OCI-LY7 (cell line): ENCODE data around the gene SERTAD2. TPM values are rescaled to one million over a fixed set of nuclear protein-coding genes. Genes with fewer than 3 reads are reported as not detected.

Experiments used
- BruUV-seq: library from RNA; stranded (reverse); fragments of 400-500 nt; replicated peaks from 2 replicates; lab custom pipeline; 2021; lab: Mats Ljungman, UMichigan
- CTCF ChIA-PET: fragments of 300-600 bp; sonication (Branson Sonifier 250); formaldehyde crosslinking; loops from one replicate; lab custom pipeline; 2022; ENCODE audit warnings: antibody characterized with exemption; ENCODE audit not compliant: unreplicated experiment; lab: Charles Lee
- POLR2A ChIA-PET: fragments of 300-600 bp; sonication (Branson Sonifier 250); formaldehyde crosslinking; loops from one replicate; lab custom pipeline; 2022; ENCODE audit warnings: antibody characterized with exemption; lab: Charles Lee
- DNase-seq: peaks from one replicate; pipeline ENCODE4 v3.0.0-alpha.2; 2015; ENCODE audit warnings: low spot score
- H2AFZ ChIP-seq: fragments of 200-600 bp; sonication (generic), shearing (Covaris generic); 2 replicates; pipeline ENCODE4 v1.6.1; 2014; ENCODE audit warnings: mild to moderate bottlenecking, antibody characterized with exemption, low read length, moderate library complexity
- H3K27ac ChIP-seq: fragments of 200-600 bp; sonication (generic); 2 replicates; pipeline ENCODE4 v1.5.1; 2014; ENCODE audit warnings: mixed run types, low read depth, mild to moderate bottlenecking, moderate library complexity, low read length, inconsistent platforms; ENCODE audit not compliant: poor library complexity, severe bottlenecking
- H3K36me3 ChIP-seq: fragments of 200-600 bp; sonication (generic); 2 replicates; pipeline ENCODE4 v1.6.1; 2014; ENCODE audit warnings: mild to moderate bottlenecking, antibody characterized with exemption, low read length, moderate library complexity, mixed read lengths; ENCODE audit not compliant: insufficient read depth
- H3K4me1 ChIP-seq: fragments of 200-600 bp; sonication (generic); 2 replicates; pipeline ENCODE4 v1.5.1; 2014; ENCODE audit warnings: mild to moderate bottlenecking, low read length; ENCODE audit not compliant: insufficient read depth, poor library complexity, severe bottlenecking
- H3K4me2 ChIP-seq: fragments of 200-600 bp; sonication (generic); 2 replicates; pipeline ENCODE4 v1.6.1; 2014; ENCODE audit warnings: mild to moderate bottlenecking, low read length
- H3K4me3 ChIP-seq: fragments of 200-600 bp; sonication (generic); 2 replicates; pipeline ENCODE4 v1.5.1; 2014; ENCODE audit warnings: mild to moderate bottlenecking, low read depth, low read length; ENCODE audit not compliant: poor library complexity, severe bottlenecking
- H3K79me2 ChIP-seq: fragments of 200-600 bp; sonication (generic); 2 replicates; pipeline ENCODE4 v1.6.1; 2016; ENCODE audit warnings: low read depth, mild to moderate bottlenecking, low read length, moderate library complexity, mixed read lengths; ENCODE audit not compliant: insufficient read depth
- H3K9me2 ChIP-seq: fragments of 200-600 bp; sonication (generic); 2 replicates; pipeline ENCODE4 v1.6.1; 2016; ENCODE audit warnings: mild to moderate bottlenecking, low read length, mixed read lengths; ENCODE audit not compliant: insufficient read depth
- H3K9me3 ChIP-seq: fragments of 200-600 bp; sonication (generic); 2 replicates; pipeline ENCODE4 v1.6.1; 2014; ENCODE audit warnings: mild to moderate bottlenecking, mixed run types, low read length, mixed read lengths
- H4K20me1 ChIP-seq: fragments of 200-600 bp; sonication (generic); 2 replicates; pipeline ENCODE4 v1.6.1; 2014; ENCODE audit warnings: mild to moderate bottlenecking, antibody characterized with exemption, low read length, moderate library complexity, mixed read lengths; ENCODE audit not compliant: insufficient read depth
- CTCF ChIP-seq: fragments of 200-600 bp; sonication (generic); conservative IDR thresholded peaks from 2 replicates; pipeline ENCODE4 v1.5.1; 2014; ENCODE audit warnings: mild to moderate bottlenecking, antibody characterized with exemption, low read length, moderate library complexity, mixed read lengths
- EZH2phosphoT487 ChIP-seq: fragments of 200-600 bp; sonication (generic); IDR thresholded peaks from 2 replicates; pipeline ENCODE4 v1.6.1; 2018; ENCODE audit warnings: low read depth, borderline replicate concordance, mild to moderate bottlenecking, mixed run types, antibody characterized with exemption, low read length, moderate library complexity, mixed read lengths
- intact Hi-C: fragments of 100-400 bp; cut with micrococcal nuclease; formaldehyde crosslinking; loops from one replicate; pipeline ENCODE4 v1.10.0; 2022; ENCODE audit not compliant: unreplicated experiment
- total RNA-seq, 2 experiments: library from RNA; depleted of rRNA in 1 of 2; stranded (reverse); fragments of >200 nt in 1 of 2; shearing (Covaris generic) in 1 of 2; gene quantifications; 2 replicates each; pipeline ENCODE4 v1.2.3, GENCODE V29; 2014 to 2022

SERTAD2 gene
- total RNA-seq, 2 experiments from 2014 or later: 11.5 to 54.5 TPM

- no peak for DNase-seq
- Histone ChIP-seq H3K36me3 (peaks cover 8% of the 10 kb centered on the region), H3K79me2 (peaks cover 4% of the 10 kb centered on the region; the same call in 1 of the 2 replicates), H3K9me3 (no peaks in the 10 kb centered on the region), H3K9me2 (no peaks in the 10 kb centered on the region), H3K4me3 (no peak overlapping the region), H4K20me1 (no peaks in the 10 kb centered on the region), H2AFZ (no peak overlapping the region), H3K27ac (no peak overlapping the region), H3K4me2 (no peak overlapping the region), H3K4me1 (peaks cover 14% of the 10 kb centered on the region)
- TF ChIP-seq EZH2phosphoT487 (no peak), CTCF (no peak)
- no TSS peak for BruUV-seq
- POLR2A ChIA-PET: interaction anchor here (0.6 to 1.3 kb wide), 7 partner anchors 8 to 32 kb away, joined by 3 to 7 read pairs (median 4); no protein-coding TSS in a partner anchor
- CTCF ChIA-PET: interaction anchor here (1.2 kb wide), 1 partner anchor 42 kb away, joined by 5 read pairs; the partner anchor contains the start of gene SERTAD2
- intact Hi-C loops: no loop called here
These were observed 42.1 kb upstream of the SERTAD2 start for GRCh38 chr2:64695721-64696261.

- H3K9me3 ChIP-seq: no peaks in the 10 kb centered on the region
- H3K36me3 ChIP-seq: peaks cover 8% of the 10 kb centered on the region
- H3K79me2 ChIP-seq: peaks cover 18% of the 10 kb centered on the region; the same call in 1 of the 2 replicates
- intact Hi-C loops: no loop called here
- H3K4me2 ChIP-seq: no peak overlapping the region
- no peak for DNase-seq
- H4K20me1 ChIP-seq: no peaks in the 10 kb centered on the region
- H3K4me1 ChIP-seq: peaks cover 28% of the 10 kb centered on the region
- TF ChIP-seq CTCF (no peak), EZH2phosphoT487 (no peak)
- no peaks in the 10 kb centered on the region for H3K9me2 ChIP-seq
- BruUV-seq: no TSS peak
- ChIA-PET CTCF (no interaction called here), POLR2A (interaction anchor here (1.6 to 2.4 kb wide), 2 partner anchors 12 to 30 kb away, joined by 7 to 14 read pairs; no protein-coding TSS in a partner anchor)
- no peak overlapping the region for H2AFZ ChIP-seq
- no peak overlapping the region for H3K27ac ChIP-seq
- no peak overlapping the region for H3K4me3 ChIP-seq
These were observed 38.7 kb upstream of the SERTAD2 start for GRCh38 chr2:64692401-64692800.

- peaks cover 22% of the 10 kb centered on the region for H3K4me1 ChIP-seq
- H3K9me2 ChIP-seq: no peaks in the 10 kb centered on the region
- H3K9me3 ChIP-seq: no peaks in the 10 kb centered on the region
- intact Hi-C loops: no loop called here
- no peak overlapping the region for H3K4me2 ChIP-seq
- peaks cover 22% of the 10 kb centered on the region; the same call in 1 of the 2 replicates for H3K79me2 ChIP-seq
- H3K36me3 ChIP-seq: peaks cover 3% of the 10 kb centered on the region; the same call in 1 of the 2 replicates
- POLR2A ChIA-PET: interaction anchor here (1.4 to 2.8 kb wide), 2 partner anchors 12 to 35 kb away, joined by 4 to 11 read pairs; partner anchors contain the start of gene SERTAD2
- no peaks in the 10 kb centered on the region for H4K20me1 ChIP-seq
- no peak overlapping the region for H2AFZ ChIP-seq
- no peak for TF ChIP-seq CTCF
- TF ChIP-seq EZH2phosphoT487: no peak
- BruUV-seq: no TSS peak
- no peak overlapping the region for H3K4me3 ChIP-seq
- DNase-seq: no peak
- CTCF ChIA-PET: no interaction called here
- no peak overlapping the region for H3K27ac ChIP-seq
These were observed 35.2 kb upstream of the SERTAD2 start for GRCh38 chr2:64688909-64689308.
